Effector memory CD8-positive, alpha-beta T cell (primary cell): ENCODE data around the gene NPPA.

ENCODE experiments used
- ATAC-seq: fragments of 150-1000 bp; cut with Tn5 transposase; replicated peaks from 2 replicates; pipeline ENCODE4 v1.10.0; 2021; ENCODE audit warnings: mild to moderate bottlenecking, moderate library complexity
- DNase-seq, 3 experiments: peaks; one replicate each; pipeline ENCODE4 v3.0.0; 2021
- H3K27ac Mint-ChIP-seq, 2 donors: one replicate each; pipeline ENCODE4 v1.8.0; 2022; ENCODE audit warnings: mild to moderate bottlenecking in 2 of 2, mixed read lengths in 2 of 2, moderate library complexity in 2 of 2
- H3K27me3 Mint-ChIP-seq, 2 donors: one replicate each; pipeline ENCODE4 v1.8.0; 2022; ENCODE audit warnings: mixed read lengths in 2 of 2
- H3K36me3 Mint-ChIP-seq: one replicate; pipeline ENCODE4 v1.8.0; 2022; ENCODE audit warnings: mild to moderate bottlenecking, moderate library complexity, mixed read lengths; ENCODE audit not compliant: insufficient read depth
- H3K4me1 Mint-ChIP-seq, 2 donors: one replicate each; pipeline ENCODE4 v1.8.0; 2022; ENCODE audit warnings: low read depth in 2 of 2, mixed read lengths in 2 of 2
- H3K4me3 Mint-ChIP-seq, 2 donors: one replicate each; pipeline ENCODE4 v1.8.0; 2022; ENCODE audit warnings: mild to moderate bottlenecking in 2 of 2, mixed read lengths in 2 of 2, moderate library complexity in 2 of 2
- H3K9me3 Mint-ChIP-seq, 2 donors: one replicate each; pipeline ENCODE4 v1.8.0; 2022; ENCODE audit warnings: mixed read lengths in 2 of 2

The NPPA gene

DNA sequence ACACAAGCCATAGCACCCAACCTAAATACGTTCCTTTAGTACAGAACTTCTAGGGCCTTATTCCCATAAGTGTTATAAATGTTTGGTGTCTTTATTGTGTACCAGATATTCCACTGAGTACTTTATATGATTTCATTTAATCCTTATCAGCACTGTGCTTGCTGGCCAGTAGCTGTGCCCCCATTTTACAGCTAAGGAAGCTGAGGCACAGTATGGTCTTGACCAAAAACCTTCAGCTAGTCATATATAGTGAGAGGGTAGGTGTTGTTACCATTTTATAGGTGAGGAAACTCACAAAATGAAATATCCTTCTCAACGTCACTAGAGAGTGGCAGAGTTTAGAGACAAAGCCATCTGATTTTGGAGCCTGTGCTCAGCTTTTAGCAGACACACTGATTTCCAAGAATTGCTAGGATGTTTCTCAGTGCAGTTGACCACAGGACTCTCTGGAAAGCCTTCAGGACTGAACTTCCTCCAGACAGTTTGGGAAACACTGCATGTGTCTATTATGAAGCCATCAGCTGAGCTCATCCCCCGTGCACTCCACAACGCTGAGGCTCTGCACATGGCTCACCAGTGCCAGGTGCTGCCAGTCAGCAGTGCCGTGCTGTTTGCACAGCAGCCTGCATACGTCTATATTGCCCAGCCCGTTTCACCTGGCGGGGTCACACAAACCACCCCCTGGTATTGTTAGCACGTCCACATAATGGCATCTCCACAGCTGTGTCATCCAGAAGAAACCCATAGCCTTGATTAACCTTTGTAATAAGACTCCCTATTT, 15.4 kb downstream of the NPPA start:
- no peaks in the 10 kb centered on the region for H3K27me3 Mint-ChIP-seq
- peaks cover 36% of the 10 kb centered on the region for H3K36me3 Mint-ChIP-seq
- no peaks in the 10 kb centered on the region for H3K9me3 Mint-ChIP-seq
- H3K4me1 Mint-ChIP-seq = no peaks in the 10 kb centered on the region
- no peak for DNase-seq
- H3K4me3 Mint-ChIP-seq = no peak overlapping the region
- ATAC-seq = no peak
- no peak overlapping the region for H3K27ac Mint-ChIP-seq

DNA sequence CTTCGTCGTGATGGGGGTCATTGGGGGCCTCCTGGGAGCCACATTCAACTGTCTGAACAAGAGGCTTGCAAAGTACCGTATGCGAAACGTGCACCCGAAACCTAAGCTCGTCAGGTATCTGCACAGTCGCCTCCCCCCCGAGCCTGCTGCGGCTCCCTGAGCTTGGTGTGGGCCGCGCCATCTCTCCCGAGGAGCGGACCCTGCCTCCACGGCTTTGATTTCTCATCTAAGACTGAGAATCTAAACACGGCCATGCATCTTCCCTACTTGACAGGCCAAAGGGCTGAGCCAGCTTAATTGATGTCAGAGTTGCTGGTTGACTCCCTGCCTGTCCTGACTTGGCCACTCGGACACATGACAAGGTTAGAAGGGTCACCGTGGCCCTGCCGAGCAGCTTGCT, 19.1 kb downstream of the NPPA start:
- Mint-ChIP-seq H3K4me3 (no peak overlapping the region), H3K36me3 (peaks cover 47% of the 10 kb centered on the region), H3K4me1 (no peaks in the 10 kb centered on the region), H3K27me3 (no peaks in the 10 kb centered on the region), H3K9me3 (no peaks in the 10 kb centered on the region), H3K27ac (no peak overlapping the region)
- ATAC-seq = no peak
- no peak for DNase-seq

DNA sequence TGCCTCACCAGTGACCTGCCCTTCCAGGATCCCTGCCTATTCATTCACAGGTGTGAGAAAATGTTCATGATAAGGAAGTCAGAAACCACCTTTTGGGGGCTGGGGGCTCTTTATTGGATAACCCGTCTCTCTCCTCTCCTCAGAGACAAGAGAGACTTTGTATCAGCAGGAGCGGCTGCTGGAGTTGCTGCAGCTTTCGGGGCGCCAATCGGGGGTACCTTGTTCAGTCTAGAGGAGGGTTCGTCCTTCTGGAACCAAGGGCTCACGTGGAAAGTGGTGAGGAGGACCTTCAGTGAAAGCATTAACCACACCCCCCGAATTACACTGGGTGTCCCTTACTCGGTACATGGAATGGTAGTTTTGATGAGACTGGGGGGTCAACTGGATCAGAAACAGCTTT, 20.6 kb downstream of the NPPA start:
- Mint-ChIP-seq H3K27ac (no peak overlapping the region), H3K4me1 (no peaks in the 10 kb centered on the region), H3K36me3 (peaks cover 48% of the 10 kb centered on the region), H3K27me3 (no peaks in the 10 kb centered on the region), H3K4me3 (no peak overlapping the region), H3K9me3 (no peaks in the 10 kb centered on the region)
- ATAC-seq = no peak
- DNase-seq = no peak

DNA sequence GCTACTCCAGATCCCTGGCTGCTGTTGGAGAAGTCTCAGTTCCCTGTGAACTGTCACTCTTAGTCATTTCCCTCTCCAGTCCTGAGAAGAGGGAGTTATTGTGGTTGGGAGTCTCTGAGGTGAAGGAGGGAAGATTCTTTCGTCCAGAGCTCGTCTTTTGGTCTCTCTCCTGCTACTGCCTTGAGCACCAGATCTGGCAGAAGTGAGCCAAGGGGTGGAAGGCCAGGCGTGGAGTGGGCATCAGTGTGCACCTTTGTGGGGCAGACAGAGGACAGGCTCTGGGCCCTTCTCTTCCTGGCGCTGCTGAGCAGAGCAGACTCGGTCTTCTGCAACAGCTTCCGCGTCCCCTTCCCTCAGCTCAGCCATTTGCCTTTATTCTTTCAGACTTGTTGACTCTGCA, 22.5 kb downstream of the NPPA start:
- Mint-ChIP-seq H3K27me3 (no peaks in the 10 kb centered on the region), H3K27ac (no peak overlapping the region), H3K4me1 (no peaks in the 10 kb centered on the region), H3K36me3 (peaks cover 44% of the 10 kb centered on the region), H3K9me3 (no peaks in the 10 kb centered on the region), H3K4me3 (no peak overlapping the region)
- no peak for ATAC-seq
- no peak for DNase-seq

DNA sequence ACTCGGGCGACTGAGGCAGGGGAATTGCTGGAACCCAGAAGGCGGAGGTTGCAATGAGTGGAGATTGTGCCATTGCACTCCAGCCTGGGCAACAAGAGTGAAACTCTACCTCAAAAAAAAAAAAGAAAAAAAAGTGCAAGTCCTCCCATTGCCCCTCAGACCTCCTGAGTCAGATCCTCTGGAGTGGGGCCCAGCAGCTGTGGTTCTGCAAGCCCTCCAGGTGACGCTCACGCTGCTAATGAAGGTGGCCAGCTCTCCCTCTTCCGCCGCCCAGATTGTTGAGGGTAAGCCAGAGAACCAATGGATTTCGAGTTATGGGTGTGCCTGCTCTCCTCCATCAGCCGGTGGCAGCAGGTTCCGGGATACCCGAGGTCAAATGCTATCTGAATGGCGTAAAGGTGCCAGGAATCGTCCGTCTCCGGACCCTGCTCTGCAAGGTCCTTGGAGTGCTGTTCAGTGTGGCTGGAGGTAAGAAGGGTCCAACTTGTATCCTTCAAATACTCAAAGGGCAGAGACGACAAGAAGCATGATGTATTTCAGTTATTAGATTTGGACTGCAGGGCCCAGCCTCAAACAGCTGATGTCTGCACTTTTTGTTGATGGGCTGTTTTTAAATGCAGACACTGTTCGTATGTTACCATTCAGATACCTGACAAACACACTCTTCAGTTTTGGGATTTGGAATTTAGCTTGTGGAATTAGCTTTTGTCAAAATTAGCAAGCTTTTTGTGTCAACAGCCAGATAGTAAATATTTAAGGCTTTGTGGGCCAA, 24.0 kb downstream of the NPPA start:
- H3K27me3 Mint-ChIP-seq = no peaks in the 10 kb centered on the region
- H3K4me3 Mint-ChIP-seq = no peak overlapping the region
- DNase-seq (no peak), ATAC-seq (no peak)
- H3K4me1 Mint-ChIP-seq = no peaks in the 10 kb centered on the region
- no peaks in the 10 kb centered on the region for H3K9me3 Mint-ChIP-seq
- no peak overlapping the region for H3K27ac Mint-ChIP-seq
- H3K36me3 Mint-ChIP-seq = peaks cover 48% of the 10 kb centered on the region

DNA sequence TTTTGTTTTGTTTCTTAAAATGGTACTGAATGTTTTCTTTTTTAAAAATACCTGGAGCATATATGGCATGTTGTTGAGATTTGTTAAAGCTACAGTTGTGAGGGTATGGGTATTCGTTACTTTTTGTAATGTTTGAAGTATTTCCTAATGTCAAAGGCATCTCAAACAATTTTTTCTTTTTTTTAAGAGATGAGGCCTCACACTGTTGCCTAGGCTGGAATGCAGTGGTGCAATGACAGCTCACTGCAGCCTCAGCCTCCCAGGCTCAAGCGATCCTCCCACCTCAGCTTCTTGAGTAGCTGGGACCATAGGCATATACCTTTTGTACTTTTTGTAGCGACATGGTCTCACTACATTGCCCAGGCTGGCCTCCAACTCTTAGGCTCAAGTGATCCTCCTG, 25.5 kb downstream of the NPPA start:
- Mint-ChIP-seq H3K27ac (no peak overlapping the region), H3K27me3 (no peaks in the 10 kb centered on the region), H3K36me3 (peaks cover 52% of the 10 kb centered on the region), H3K4me1 (no peaks in the 10 kb centered on the region), H3K9me3 (no peaks in the 10 kb centered on the region), H3K4me3 (no peak overlapping the region)
- ATAC-seq (no peak), DNase-seq (no peak)

DNA sequence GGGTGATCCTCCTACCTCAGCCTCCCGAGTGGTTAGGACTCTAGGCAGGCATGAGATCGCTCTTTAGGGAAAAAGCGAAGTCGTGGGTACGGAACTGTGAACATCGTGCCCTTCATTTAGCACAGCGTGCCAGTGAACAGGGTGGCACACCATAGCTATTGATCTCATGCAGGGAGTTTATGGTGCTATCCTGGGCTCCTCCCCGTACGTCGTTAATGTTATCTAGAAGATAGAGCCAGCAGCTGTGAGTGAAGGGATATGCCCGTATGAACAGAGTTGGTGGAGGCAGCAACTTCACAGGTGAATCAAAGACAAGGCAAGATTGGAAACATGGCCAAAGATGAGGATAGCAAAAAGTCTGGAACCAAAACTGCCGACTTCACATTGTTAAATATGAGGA, 30.4 kb downstream of the NPPA start:
- Mint-ChIP-seq H3K27me3 (no peaks in the 10 kb centered on the region), H3K27ac (no peak overlapping the region), H3K4me3 (no peak overlapping the region), H3K4me1 (peaks cover 0 to 5% of the 10 kb centered on the region in 2 donors), H3K9me3 (no peaks in the 10 kb centered on the region), H3K36me3 (peaks cover 51% of the 10 kb centered on the region)
- ATAC-seq = no peak
- no peak for DNase-seq

DNA sequence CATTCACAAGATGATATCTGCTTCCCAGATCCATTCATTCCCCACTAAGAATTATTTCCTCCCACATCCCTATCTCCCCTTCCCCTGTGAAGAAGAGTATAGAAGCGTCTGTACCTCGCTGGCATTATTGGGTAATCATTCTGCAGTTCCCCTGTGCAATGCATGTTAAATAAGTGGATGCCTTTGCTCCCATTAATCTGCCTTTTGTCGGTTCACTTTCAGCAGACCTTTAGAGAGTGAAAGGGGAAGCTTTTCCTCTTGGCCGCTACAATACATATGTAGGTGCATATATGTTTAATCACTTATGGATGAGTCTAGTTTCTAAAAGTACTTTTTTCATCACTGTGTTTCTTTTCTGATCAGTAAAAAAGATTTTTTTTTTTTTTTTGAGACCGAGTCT, 34.6 kb downstream of the NPPA start:
- no peak for ATAC-seq
- no peaks in the 10 kb centered on the region for H3K9me3 Mint-ChIP-seq
- H3K4me1 Mint-ChIP-seq = peaks cover 2 to 9% of the 10 kb centered on the region in 2 donors
- no peak overlapping the region for H3K27ac Mint-ChIP-seq
- H3K27me3 Mint-ChIP-seq = no peaks in the 10 kb centered on the region
- no peak for DNase-seq
- H3K36me3 Mint-ChIP-seq = peaks cover 41% of the 10 kb centered on the region
- no peak overlapping the region for H3K4me3 Mint-ChIP-seq

DNA sequence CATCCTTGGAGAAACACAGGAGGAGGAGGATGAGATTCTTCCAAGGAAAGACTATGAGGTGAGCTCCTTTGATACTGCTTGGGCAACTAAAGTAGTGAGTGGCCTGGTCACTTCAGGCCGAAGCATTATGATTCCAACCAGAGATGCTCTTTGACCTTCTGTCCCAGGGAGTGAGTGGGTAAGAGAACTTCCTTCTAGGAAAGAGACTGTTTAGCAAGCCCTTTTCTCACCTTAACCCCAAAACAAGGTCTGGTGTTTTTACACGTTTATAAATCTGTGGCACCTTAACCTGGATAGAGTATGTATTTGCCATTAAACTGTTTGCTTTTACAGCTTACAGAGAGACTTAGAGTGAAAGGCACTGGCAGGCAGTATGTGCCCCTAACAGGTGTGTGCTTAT, 40.5 kb downstream of the NPPA start:
- no peak for DNase-seq
- peak overlapping the region; percentile 92 to 94 for H3K27ac Mint-ChIP-seq
- H3K36me3 Mint-ChIP-seq = peaks cover 32% of the 10 kb centered on the region
- H3K4me1 Mint-ChIP-seq = peaks cover 42 to 48% of the 10 kb centered on the region in 2 donors
- peak overlapping the region; percentile 92 to 96 for H3K4me3 Mint-ChIP-seq
- no peak for ATAC-seq
- H3K9me3 Mint-ChIP-seq = no peaks in the 10 kb centered on the region
- H3K27me3 Mint-ChIP-seq = no peaks in the 10 kb centered on the region

DNA sequence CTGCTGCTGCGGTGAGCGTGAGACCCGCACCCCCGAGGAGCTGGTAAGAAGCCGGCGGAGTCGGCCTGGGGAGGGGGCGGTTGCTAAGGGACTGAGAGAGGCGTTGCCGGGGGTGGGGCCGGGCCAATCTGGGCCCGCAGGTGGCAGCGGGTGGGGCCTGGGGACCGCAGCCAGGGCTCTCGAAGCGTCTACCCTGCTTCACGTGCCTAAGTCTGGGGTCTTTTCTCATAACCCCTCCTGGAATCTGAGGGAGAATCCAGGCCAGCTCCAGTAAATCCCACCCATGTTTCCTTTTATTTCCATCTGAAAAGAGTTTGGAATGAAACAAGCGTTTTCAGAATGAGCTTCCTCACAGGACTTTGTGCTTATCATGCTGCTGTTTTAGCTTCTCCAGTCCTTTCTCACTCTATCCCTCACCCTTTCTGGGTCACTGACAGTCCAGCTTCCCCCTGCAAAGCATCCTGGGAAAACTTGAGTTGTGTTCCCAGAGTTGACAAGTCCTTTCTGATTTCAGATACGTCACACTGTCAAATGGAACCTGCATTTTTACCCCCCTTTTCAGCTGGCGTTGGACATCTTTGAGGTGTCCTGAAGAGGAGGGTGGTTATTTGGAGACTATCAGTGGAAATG, 41.2 kb downstream of the NPPA start:
- Mint-ChIP-seq H3K4me1 (peaks cover 46 to 53% of the 10 kb centered on the region in 2 donors), H3K27me3 (no peaks in the 10 kb centered on the region), H3K36me3 (peaks cover 25% of the 10 kb centered on the region), H3K9me3 (no peaks in the 10 kb centered on the region), H3K27ac (peak overlapping the region; percentile 92 to 94), H3K4me3 (peak overlapping the region; percentile 92 to 96)
- DNase-seq (no peak), ATAC-seq (peak; percentile 60)

DNA sequence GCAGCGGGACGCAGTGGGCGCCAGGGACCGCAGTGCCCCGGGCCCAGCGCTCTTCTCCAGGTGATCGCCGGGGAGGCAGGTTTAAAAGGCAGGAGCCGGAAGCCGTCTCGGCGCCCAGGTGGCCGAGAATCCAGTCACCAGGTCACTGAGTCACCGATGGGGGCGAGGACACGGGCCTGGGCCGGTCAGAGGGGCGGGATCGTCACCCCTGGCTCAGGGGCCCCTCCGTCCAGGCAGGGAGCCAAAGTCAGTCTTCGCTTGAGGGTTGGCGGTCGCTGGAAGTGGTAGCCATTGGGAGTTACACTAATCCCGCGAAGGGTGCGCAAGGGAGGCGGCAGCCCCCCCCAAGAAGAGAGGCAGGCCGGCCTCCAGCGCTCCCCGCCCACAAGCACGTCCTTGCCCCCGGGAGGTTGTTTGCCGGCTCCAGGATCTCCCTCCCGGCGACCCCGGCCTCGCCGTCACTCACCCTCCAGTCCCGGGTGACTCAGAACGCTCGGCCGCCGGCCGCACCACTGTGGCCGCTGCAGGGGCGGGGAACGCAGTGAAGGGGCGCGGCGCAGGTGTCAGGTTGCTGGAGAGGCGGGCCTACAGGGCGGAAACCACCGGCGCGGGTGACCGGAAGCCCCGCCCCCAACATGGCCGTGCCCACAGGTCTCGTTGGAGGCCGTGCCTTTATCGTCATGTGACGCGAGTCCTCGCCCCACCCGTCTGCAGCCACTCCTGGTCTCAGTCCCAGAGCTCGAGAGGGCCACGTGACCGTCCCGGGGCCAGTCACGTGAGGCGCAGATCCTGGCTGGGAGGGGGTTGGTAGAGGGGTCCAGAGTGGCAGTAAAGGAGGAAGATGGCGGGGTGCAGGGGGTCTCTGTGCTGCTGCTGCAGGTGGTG, 41.9 kb downstream of the NPPA start, which contains the start of the genes CLCN6 and MTHFR:
CLCN6 (plus strand) TSS at position 770 of the 885 bp plus-strand sequence; CDS start at position 842, 72 bp downstream.
MTHFR (minus strand) TSS at position 543 of the 885 bp plus-strand sequence. CDS start 2,848 bp downstream, outside the sequence.
- peaks cover 24% of the 10 kb centered on the region for H3K36me3 Mint-ChIP-seq
- H3K27ac Mint-ChIP-seq = peak within 1 kb of the TSS; percentile 92 to 94
- peak within 1 kb of the TSS; percentile 92 to 96 for H3K4me3 Mint-ChIP-seq
- H3K9me3 Mint-ChIP-seq = no peaks in the 10 kb centered on the region
- peaks cover 46 to 53% of the 10 kb centered on the region in 2 donors for H3K4me1 Mint-ChIP-seq
- no peaks in the 10 kb centered on the region for H3K27me3 Mint-ChIP-seq
- peak; percentile 84 for ATAC-seq
- peak; percentile 96 to 97 (median 96) for DNase-seq

DNA sequence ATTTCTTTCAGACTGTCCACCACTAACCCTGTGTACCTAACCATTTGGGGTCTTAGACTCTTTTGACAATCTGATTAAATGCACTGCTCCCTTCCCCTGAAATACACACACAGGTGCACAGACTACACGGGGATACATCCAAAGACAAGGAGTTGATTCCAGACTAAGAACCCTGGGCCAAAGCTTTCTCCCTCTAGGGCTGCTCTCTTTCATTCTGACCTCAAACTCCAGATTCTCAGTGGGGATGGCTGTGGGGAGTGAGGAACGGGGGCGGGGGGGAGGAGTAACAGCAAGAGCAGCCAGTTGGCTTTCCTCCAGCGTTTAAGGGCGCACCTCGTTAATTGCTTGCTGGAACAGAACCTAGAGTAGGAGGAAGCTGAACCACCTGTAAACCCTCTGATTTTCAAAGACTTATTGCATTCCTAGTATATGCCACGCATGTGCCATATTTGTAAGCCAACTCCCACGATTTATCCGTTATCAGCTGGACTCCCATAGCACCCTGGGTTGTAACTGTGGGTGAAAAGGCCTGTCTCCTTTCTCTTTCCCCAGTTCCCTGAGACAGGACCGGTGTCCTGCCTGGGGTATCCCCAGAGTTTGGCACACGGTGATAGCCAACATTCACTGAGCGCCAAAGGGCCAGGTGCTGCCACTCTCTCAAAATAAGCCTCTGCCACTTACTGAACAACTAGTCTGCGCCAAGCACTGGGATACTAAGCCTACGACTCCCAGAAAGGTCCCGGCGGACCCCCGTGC, 42.7 kb downstream of the NPPA start:
- Mint-ChIP-seq H3K4me3 (peak overlapping the region; percentile 92 to 96), H3K27me3 (no peaks in the 10 kb centered on the region), H3K9me3 (no peaks in the 10 kb centered on the region), H3K36me3 (peaks cover 31% of the 10 kb centered on the region), H3K27ac (peak overlapping the region; percentile 92 to 94), H3K4me1 (peaks cover 46 to 53% of the 10 kb centered on the region in 2 donors)
- no peak for DNase-seq
- ATAC-seq = no peak
